ENCODE results near the gene ENPP7.

ENPP7 gene

DNA sequence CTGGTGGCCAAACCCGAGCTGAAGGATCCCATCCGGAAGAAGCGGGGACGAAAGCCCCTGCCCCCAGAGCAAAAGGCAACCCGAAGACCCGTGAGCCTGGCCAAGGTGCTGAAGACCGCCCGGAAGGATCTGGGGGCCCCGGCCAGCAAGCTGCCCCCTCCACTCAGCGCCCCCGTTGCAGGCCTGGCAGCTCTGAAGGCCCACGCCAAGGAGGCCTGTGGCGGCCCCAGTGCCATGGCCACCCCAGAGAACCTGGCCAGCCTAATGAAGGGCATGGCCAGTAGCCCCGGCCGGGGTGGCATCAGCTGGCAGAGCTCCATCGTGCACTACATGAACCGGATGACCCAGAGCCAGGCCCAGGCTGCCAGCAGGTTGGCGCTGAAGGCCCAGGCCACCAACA is 53.1 kb downstream of the ENPP7 start:
- TF ChIP-seq POLR2AphosphoS5 (IDR thresholded peaks at IDR 0.05; ENCODE audit: low read depth, low read length) (no peak), SIN3A (IDR thresholded peaks at IDR 0.05; ENCODE audit: borderline replicate concordance, insufficient read depth, low read length) (no peak), TAF1 (IDR thresholded peaks at IDR 0.05; ENCODE audit: borderline replicate concordance, insufficient read depth, low read length) (no peak), FOXP2 (optimal IDR thresholded peaks at IDR 0.05; ENCODE audit: borderline replicate concordance, extremely low read depth, extremely low read length, insufficient read depth) (no peak)
- TF ChIP-seq, protein P1, sequence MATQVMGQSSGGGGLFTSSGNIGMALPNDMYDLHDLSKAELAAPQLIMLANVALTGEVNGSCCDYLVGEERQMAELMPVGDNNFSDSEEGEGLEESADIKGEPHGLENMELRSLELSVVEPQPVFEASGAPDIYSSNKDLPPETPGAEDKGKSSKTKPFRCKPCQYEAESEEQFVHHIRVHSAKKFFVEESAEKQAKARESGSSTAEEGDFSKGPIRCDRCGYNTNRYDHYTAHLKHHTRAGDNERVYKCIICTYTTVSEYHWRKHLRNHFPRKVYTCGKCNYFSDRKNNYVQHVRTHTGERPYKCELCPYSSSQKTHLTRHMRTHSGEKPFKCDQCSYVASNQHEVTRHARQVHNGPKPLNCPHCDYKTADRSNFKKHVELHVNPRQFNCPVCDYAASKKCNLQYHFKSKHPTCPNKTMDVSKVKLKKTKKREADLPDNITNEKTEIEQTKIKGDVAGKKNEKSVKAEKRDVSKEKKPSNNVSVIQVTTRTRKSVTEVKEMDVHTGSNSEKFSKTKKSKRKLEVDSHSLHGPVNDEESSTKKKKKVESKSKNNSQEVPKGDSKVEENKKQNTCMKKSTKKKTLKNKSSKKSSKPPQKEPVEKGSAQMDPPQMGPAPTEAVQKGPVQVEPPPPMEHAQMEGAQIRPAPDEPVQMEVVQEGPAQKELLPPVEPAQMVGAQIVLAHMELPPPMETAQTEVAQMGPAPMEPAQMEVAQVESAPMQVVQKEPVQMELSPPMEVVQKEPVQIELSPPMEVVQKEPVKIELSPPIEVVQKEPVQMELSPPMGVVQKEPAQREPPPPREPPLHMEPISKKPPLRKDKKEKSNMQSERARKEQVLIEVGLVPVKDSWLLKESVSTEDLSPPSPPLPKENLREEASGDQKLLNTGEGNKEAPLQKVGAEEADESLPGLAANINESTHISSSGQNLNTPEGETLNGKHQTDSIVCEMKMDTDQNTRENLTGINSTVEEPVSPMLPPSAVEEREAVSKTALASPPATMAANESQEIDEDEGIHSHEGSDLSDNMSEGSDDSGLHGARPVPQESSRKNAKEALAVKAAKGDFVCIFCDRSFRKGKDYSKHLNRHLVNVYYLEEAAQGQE (IDR thresholded peaks at IDR 0.05; ENCODE audit: insufficient read depth in 1 of 2, low read depth in 2 of 2, low read length in 2 of 2), result no peak

DNA sequence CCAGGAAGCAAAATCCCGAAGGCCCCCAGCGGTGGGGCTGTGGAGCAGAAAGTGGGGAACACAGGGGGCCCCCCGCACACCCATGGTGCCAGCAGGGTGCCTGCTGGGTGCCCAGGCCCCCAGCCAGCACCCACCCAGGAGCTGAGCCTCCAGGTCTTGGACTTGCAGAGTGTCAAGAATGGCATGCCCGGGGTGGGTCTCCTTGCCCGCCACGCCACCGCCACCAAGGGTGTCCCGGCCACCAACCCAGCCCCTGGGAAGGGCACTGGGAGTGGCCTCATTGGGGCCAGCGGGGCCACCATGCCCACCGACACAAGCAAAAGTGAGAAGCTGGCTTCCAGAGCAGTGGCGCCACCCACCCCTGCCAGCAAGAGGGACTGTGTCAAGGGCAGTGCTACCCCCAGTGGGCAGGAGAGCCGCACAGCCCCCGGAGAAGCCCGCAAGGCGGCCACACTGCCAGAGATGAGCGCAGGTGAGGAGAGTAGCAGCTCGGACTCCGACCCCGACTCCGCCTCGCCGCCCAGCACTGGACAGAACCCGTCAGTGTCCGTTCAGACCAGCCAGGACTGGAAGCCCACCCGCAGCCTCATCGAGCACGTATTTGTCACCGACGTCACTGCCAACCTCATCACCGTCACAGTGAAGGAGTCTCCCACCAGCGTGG is 53.7 kb downstream of the ENPP7 start:
- TF ChIP-seq, protein P1 (IDR thresholded peaks at IDR 0.05; ENCODE audit: insufficient read depth in 1 of 2, low read depth in 2 of 2, low read length in 2 of 2), result no peak
- TF ChIP-seq SIN3A (IDR thresholded peaks at IDR 0.05; ENCODE audit: borderline replicate concordance, insufficient read depth, low read length), result no peak
- TF ChIP-seq TAF1 (IDR thresholded peaks at IDR 0.05; ENCODE audit: borderline replicate concordance, insufficient read depth, low read length), result no peak
- TF ChIP-seq FOXP2 (optimal IDR thresholded peaks at IDR 0.05; ENCODE audit: borderline replicate concordance, extremely low read depth, extremely low read length, insufficient read depth), result no peak

DNA sequence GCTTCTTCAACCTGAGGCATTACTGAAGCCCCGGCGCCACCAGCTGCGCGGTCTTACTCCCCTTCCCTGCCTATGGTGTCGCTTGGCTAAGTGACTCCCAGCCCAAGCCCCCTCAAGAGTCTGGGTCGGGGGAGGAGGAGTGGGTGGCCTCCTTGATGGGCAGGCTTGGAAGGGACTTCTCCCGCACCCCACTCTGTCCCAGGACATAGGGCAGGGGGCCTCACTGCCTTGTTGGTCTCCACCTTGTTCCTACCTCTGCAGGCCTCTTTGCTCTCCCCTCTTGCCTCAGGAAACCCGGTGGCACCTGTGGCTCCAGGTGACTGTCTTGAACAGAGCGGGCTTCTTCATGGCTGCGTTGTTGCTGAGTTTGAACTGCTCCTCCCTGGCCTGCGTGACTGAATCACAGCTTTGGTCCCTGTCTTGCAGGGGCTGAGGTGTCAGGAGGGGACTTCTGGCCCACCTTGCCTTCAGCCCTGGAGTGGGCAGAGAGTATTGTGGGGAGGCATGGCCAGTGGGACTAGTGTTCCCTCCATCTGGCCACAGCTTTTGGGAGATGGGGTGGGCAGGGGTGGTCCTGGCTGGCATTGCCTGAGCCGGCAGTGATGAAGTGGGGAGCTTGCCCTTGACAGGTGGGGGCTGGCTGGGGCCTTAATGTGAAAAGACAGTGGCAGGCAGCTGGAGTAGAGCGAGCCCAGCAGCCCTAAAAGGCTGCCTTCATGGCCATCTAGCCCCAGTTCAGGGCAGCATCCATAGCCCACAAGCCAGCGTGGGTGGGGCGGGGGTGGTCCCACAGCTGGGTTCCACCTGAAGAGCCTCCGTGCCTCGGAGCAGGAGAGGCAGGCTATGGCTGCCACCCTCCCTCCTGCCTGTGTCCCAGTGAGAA is 54.5 kb downstream of the ENPP7 start:
- no peak for TF ChIP-seq POLR2AphosphoS5 (IDR thresholded peaks at IDR 0.05; ENCODE audit: low read depth, low read length)
- TF ChIP-seq, protein P1 (IDR thresholded peaks at IDR 0.05; ENCODE audit: insufficient read depth in 1 of 2, low read depth in 2 of 2, low read length in 2 of 2), result no peak
- TF ChIP-seq FOXP2 (optimal IDR thresholded peaks at IDR 0.05; ENCODE audit: borderline replicate concordance, extremely low read depth, extremely low read length, insufficient read depth), result no peak
- no peak for TF ChIP-seq TAF1 (IDR thresholded peaks at IDR 0.05; ENCODE audit: borderline replicate concordance, insufficient read depth, low read length)
- TF ChIP-seq SIN3A (IDR thresholded peaks at IDR 0.05; ENCODE audit: borderline replicate concordance, insufficient read depth, low read length), result no peak

DNA sequence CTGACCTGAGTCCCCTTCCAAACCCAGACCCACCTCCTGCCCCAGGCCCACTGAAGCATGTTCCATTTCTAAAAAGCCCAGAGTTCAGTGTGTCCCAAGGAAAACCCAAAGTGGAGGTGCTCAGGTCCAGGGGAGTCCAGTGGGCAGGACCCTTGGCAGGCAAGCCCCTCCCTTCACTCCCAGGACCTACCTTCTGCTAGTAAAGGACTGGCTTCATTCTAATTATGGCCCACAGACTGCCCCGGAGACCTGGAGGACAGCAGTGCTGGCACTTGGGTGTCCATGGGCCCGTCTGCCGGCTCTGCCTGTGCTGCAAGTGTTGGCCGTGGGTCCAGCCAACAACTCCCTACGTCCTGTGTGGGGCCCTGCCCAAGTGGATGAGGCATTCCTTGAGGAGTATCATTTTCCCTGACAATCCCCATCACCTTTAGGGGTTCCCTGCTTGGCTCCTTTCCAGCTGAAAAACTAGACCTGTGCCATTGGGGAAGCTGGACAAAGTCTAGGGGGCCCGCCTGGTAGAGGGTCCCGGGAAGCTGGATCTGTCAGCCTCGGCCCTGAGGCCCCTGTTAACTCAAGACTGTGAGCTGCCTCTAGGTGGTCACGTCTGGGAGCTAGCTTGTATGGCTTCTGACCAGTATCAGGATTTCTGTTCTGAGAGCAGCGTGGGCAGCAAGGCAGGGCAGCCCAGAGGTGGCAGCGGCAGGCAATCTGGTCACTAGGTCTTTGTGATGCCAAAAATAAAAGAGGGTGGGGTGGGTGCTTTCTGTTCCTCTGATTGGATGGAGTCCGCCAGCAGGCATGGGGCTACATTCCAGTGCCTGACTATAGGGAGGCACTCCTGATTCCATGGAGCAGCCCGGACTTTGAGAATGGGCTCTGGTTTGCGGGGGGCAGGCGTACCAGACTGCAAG is 55.4 kb downstream of the ENPP7 start:
- no peak for TF ChIP-seq FOXP2 (optimal IDR thresholded peaks at IDR 0.05; ENCODE audit: borderline replicate concordance, extremely low read depth, extremely low read length, insufficient read depth)
- TF ChIP-seq POLR2AphosphoS5 (IDR thresholded peaks at IDR 0.05; ENCODE audit: low read depth, low read length), result no peak
- no peak for TF ChIP-seq SIN3A (IDR thresholded peaks at IDR 0.05; ENCODE audit: borderline replicate concordance, insufficient read depth, low read length)
- TF ChIP-seq, protein P1 (IDR thresholded peaks at IDR 0.05; ENCODE audit: insufficient read depth in 1 of 2, low read depth in 2 of 2, low read length in 2 of 2), result no peak
- no peak for TF ChIP-seq TAF1 (IDR thresholded peaks at IDR 0.05; ENCODE audit: borderline replicate concordance, insufficient read depth, low read length)
